B cell (primary cell): ENCODE data around the gene NT5DC2. TPM values are rescaled to one million over a fixed set of nuclear protein-coding genes. Genes with fewer than 3 reads are reported as not detected.

Source experiments
- ATAC-seq: fragments of 200-7000 bp; cut with Tn5 transposase; one replicate; pipeline ENCODE4 v1.10.0; 2021; ENCODE audit warnings: low read depth, mild to moderate bottlenecking, moderate number of reproducible peaks, moderate library complexity
- CTCF ChIA-PET: fragments of 350-600 bp; sonication (Branson Sonifier 250); formaldehyde crosslinking; loops from one replicate; lab custom pipeline; 2021; ENCODE audit warnings: antibody characterized with exemption, inconsistent platforms; lab: Charles Lee
- POLR2A ChIA-PET: fragments of 350-600 bp; sonication (Branson Sonifier 250); formaldehyde crosslinking; loops from one replicate; lab custom pipeline; 2021; ENCODE audit warnings: antibody characterized with exemption; lab: Charles Lee
- DNase-seq: peaks from one replicate; pipeline ENCODE4 v3.0.0; 2013
- H2AFZ ChIP-seq: 2 replicates; pipeline ENCODE4 v1.6.1; 2012; ENCODE audit warnings: mild to moderate bottlenecking, low read depth, low read length; ENCODE audit not compliant: insufficient read depth, poor library complexity, severe bottlenecking
- H3K27ac ChIP-seq, 2 donors: 1 replicate in 1 of 2; 2 replicates in 1 of 2; pipeline ENCODE4 v1.5.1; 2012 to 2013; ENCODE audit warnings: low read length in 2 of 2, mild to moderate bottlenecking in 2 of 2, moderate library complexity in 1 of 2
- H3K27me3 ChIP-seq, 4 experiments: fragments of 200-600 bp in 1 of 4; sonication (generic) in 1 of 4; replicated peaks in 1 of 4; 1 replicate in 2 of 4; 2 replicates in 2 of 4; pipeline versions ENCODE4 v1.6.1 to v1.7.0; 2013 to 2016; ENCODE audit warnings: low read length in 3 of 4, mild to moderate bottlenecking in 2 of 4, mixed read lengths in 1 of 4, moderate library complexity in 1 of 4; ENCODE audit not compliant: insufficient read depth in 4 of 4, control insufficient read depth in 3 of 4; ENCODE audit errors: control extremely low read depth in 1 of 4
- H3K36me3 ChIP-seq, 2 experiments: replicated peaks in 1 of 2; 1 replicate in 1 of 2; 2 replicates in 1 of 2; pipeline versions ENCODE4 v1.6.1 to v1.7.1; 2013; ENCODE audit warnings: low read length in 1 of 2; ENCODE audit not compliant: insufficient read depth in 2 of 2, control insufficient read depth in 1 of 2; ENCODE audit errors: control extremely low read depth in 1 of 2, extremely low read depth in 1 of 2
- H3K4me1 ChIP-seq, 2 donors: fragments of 200-600 bp in 1 of 2; sonication (generic) in 1 of 2; 1 replicate in 1 of 2; 2 replicates in 1 of 2; pipeline versions ENCODE4 v1.5.1 to v1.6.1; 2013 to 2017; ENCODE audit warnings: low read length in 2 of 2; ENCODE audit not compliant: control insufficient read depth in 2 of 2, insufficient read depth in 2 of 2
- H3K4me2 ChIP-seq: replicated peaks from 2 replicates; pipeline ENCODE3; 2012; ENCODE audit warnings: mild to moderate bottlenecking, low read depth, low read length; ENCODE audit not compliant: poor library complexity, severe bottlenecking
- H3K4me3 ChIP-seq, 5 experiments: fragments of 200-600 bp in 1 of 5; sonication (generic) in 1 of 5; 1 replicate in 3 of 5; 2 replicates in 2 of 5; pipeline versions ENCODE4 v1.5.1 to v1.7.0; 2011 to 2016; ENCODE audit warnings: low read length in 4 of 5, mild to moderate bottlenecking in 4 of 5, low read depth in 2 of 5, control low read depth in 1 of 5, moderate library complexity in 1 of 5; ENCODE audit not compliant: insufficient read depth in 1 of 5; ENCODE audit errors: control extremely low read depth in 1 of 5, extremely low read depth in 1 of 5
- H3K79me2 ChIP-seq: fragments of 200-600 bp; sonication (generic); one replicate; pipeline ENCODE4 v1.6.0; 2016; ENCODE audit warnings: low read length; ENCODE audit not compliant: control insufficient read depth, insufficient read depth
- H3K9ac ChIP-seq: fragments of 200-600 bp; sonication (generic); 2 replicates; pipeline ENCODE4 v1.6.1; 2017; ENCODE audit warnings: mild to moderate bottlenecking, low read length, moderate library complexity
- H3K9me3 ChIP-seq, 3 donors: one replicate each; pipeline versions ENCODE4 v1.6.1 to v1.7.1; 2013; ENCODE audit warnings: low read length in 2 of 3; ENCODE audit not compliant: control insufficient read depth in 2 of 3, insufficient read depth in 1 of 3; ENCODE audit errors: control extremely low read depth in 1 of 3
- H4K20me1 ChIP-seq: 2 replicates; pipeline ENCODE4 v1.6.0; 2012; ENCODE audit warnings: mild to moderate bottlenecking, low read length; ENCODE audit not compliant: insufficient read depth, control insufficient read depth, poor library complexity, severe bottlenecking
- H3K27ac Mint-ChIP-seq: one replicate; pipeline ENCODE4 v1.8.0; 2021; ENCODE audit warnings: mixed read lengths
- H3K27me3 Mint-ChIP-seq: one replicate; pipeline ENCODE4 v1.8.0; 2021; ENCODE audit warnings: mixed read lengths
- H3K4me1 Mint-ChIP-seq: one replicate; pipeline ENCODE4 v1.8.0; 2021; ENCODE audit warnings: mixed read lengths
- H3K4me3 Mint-ChIP-seq: one replicate; pipeline ENCODE4 v1.8.0; 2021; ENCODE audit warnings: mixed read lengths
- H3K9me3 Mint-ChIP-seq: one replicate; pipeline ENCODE4 v1.8.0; 2022; ENCODE audit warnings: mixed read lengths; ENCODE audit not compliant: insufficient read depth
- EZH2 ChIP-seq: IDR thresholded peaks from 2 replicates; pipeline ENCODE4 v1.6.1; 2012; ENCODE audit warnings: borderline replicate concordance, low read depth, mild to moderate bottlenecking, moderate library complexity, low read length; ENCODE audit not compliant: insufficient read depth, poor library complexity, severe bottlenecking
- WGBS: methylation state at CpG from one replicate; pipeline ENCODE4 v1.1.5; 2013; ENCODE audit warnings: missing lambda C conversion rate; ENCODE audit not compliant: insufficient coverage; 5-methylcytosine and 5-hydroxymethylcytosine counted together
- intact Hi-C: fragments of 100-400 bp; cut with micrococcal nuclease; formaldehyde crosslinking; loops from one replicate; pipeline ENCODE4 v1.10.0; 2022
- polyA plus RNA-seq: library from polyadenylated mRNA; depleted of rRNA; stranded (reverse); fragments of >200 nt; gene quantifications from 2 replicates; pipeline ENCODE4 v1.2.3, GENCODE V29; 2012
- total RNA-seq, 2 donors: library from RNA; stranded (reverse); fragments of 120-200 nt in 1 of 2; gene quantifications; 1 replicate in 1 of 2; 2 replicates in 1 of 2; pipeline versions ENCODE4 v1.2.3 to v1.2.4, GENCODE V29; 2013 to 2022
- TF ChIP-seq, protein P1 (sequence below): fragments of 200-600 bp; IDR thresholded peaks from one replicate; pipeline ENCODE4 v1.8.0; 2022; ENCODE audit warnings: antibody characterized with exemption, mild to moderate bottlenecking

NT5DC2 gene
- total and polyA plus RNA-seq, 2 donors (not counting 1 experiment from before 2014, with no cell fraction given), result 11.2 to 11.9 TPM

DNA sequence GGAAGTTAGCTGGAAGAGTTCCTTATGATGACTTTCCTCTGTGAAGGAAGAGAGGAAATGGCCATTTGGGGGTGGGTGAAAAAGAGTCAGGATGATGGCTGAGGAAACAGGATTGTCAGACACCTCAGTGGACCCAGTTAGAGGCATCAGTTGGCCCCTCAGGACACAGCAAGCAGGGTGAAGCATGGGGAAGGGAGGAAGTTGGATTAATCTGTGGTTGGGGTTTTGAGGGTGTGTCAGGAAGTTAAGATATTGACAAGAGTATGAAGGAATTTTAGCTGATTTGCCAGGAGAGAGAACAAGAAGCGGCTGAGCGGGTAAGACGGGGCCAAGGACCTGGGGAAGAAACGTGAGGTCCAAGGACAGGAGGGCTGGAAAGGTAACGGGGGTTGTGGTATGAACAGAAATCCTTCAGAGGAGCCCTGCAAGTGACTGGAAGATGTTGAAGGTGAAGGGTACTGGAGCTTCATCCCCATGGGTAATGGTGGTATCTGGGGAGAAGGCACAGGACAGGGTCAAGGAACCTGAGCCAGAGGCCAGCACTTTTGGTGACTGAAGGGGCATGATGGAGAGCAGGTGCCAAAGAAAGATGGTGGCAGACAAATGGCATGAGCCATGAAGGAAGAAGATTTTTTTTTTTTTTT lies 5.5 kb upstream of the NT5DC2 start:
- Histone ChIP-seq H2AFZ (no peak overlapping the region), H3K4me1 (peaks cover 25 to 34% of the 10 kb centered on the region in 2 donors), H3K36me3 (no peaks in the 10 kb centered on the region), H3K9me3 (no peaks in the 10 kb centered on the region), H3K79me2 (peaks cover 37% of the 10 kb centered on the region), H3K27me3 (no peaks in the 10 kb centered on the region), H3K9ac (no peak overlapping the region), H3K27ac (no peak overlapping the region), H3K4me3 (no peak overlapping the region), H3K4me2 (peak overlapping the region; percentile 17), H4K20me1 (no peaks in the 10 kb centered on the region)
- Mint-ChIP-seq H3K4me3 (peak overlapping the region; percentile 8), H3K27ac (peak overlapping the region; percentile 43), H3K4me1 (peaks cover 40% of the 10 kb centered on the region), H3K9me3 (no peaks in the 10 kb centered on the region), H3K27me3 (no peaks in the 10 kb centered on the region)
- TF ChIP-seq EZH2, result no peak
- TF ChIP-seq, protein P1, sequence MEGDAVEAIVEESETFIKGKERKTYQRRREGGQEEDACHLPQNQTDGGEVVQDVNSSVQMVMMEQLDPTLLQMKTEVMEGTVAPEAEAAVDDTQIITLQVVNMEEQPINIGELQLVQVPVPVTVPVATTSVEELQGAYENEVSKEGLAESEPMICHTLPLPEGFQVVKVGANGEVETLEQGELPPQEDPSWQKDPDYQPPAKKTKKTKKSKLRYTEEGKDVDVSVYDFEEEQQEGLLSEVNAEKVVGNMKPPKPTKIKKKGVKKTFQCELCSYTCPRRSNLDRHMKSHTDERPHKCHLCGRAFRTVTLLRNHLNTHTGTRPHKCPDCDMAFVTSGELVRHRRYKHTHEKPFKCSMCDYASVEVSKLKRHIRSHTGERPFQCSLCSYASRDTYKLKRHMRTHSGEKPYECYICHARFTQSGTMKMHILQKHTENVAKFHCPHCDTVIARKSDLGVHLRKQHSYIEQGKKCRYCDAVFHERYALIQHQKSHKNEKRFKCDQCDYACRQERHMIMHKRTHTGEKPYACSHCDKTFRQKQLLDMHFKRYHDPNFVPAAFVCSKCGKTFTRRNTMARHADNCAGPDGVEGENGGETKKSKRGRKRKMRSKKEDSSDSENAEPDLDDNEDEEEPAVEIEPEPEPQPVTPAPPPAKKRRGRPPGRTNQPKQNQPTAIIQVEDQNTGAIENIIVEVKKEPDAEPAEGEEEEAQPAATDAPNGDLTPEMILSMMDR, result no peak
- 91% methylated on average over 5 of the region's 5 CpGs for WGBS
- ChIA-PET POLR2A (interaction anchor here (0.7 kb wide), 1 partner anchor 425 kb away, joined by 3 read pairs; no protein-coding TSS in a partner anchor), CTCF (interaction anchor here (0.7 kb wide), 1 partner anchor 39 kb away, joined by 3 read pairs; no protein-coding TSS in a partner anchor)
- no peak for ATAC-seq
- no peak for DNase-seq
- intact Hi-C loops, result loop anchor here (5.0 to 10.0 kb wide), 5 partner anchors 262 to 1144 kb away; partner anchors contain the start of genes DUSP7, PRKCD, RBM15B and STIMATE
